RWPE2 (cell line): ENCODE data around the gene GNRHR.

ENCODE experiments used
- ATAC-seq: fragments of 200-7000 bp; cut with Tn5 transposase; 3 replicates; pipeline ENCODE4 v1.9.1; 2021; ENCODE audit warnings: low read depth
- DNase-seq: peaks from one replicate; pipeline ENCODE4 v3.0.0-alpha.2; 2020; ENCODE audit warnings: low spot score
- H3K27ac ChIP-seq: fragments of 450-650 bp; 2 replicates; pipeline ENCODE4 v1.5.1; 2017; ENCODE audit warnings: mild to moderate bottlenecking; ENCODE audit not compliant: poor library complexity, severe bottlenecking
- H3K27me3 ChIP-seq: fragments of 250-450 bp; sonication (Bioruptor Pico); 2 replicates; pipeline ENCODE4 v1.5.1; 2021; ENCODE audit warnings: mild to moderate bottlenecking, moderate library complexity; ENCODE audit not compliant: insufficient read depth, poor library complexity, severe bottlenecking
- H3K36me3 ChIP-seq: fragments of 250-450 bp; sonication (Bioruptor Pico); 2 replicates; pipeline ENCODE4 v1.5.1; 2020; ENCODE audit warnings: low read depth, mild to moderate bottlenecking, moderate library complexity
- H3K4me1 ChIP-seq: fragments of 250-450 bp; sonication (Bioruptor Pico); 2 replicates; pipeline ENCODE4 v1.5.1; 2021; ENCODE audit warnings: mild to moderate bottlenecking, moderate library complexity; ENCODE audit not compliant: insufficient read depth, poor library complexity, severe bottlenecking
- H3K4me3 ChIP-seq: fragments of 250-450 bp; sonication (Bioruptor Pico); 2 replicates; pipeline ENCODE4 v1.5.1; 2021; ENCODE audit warnings: mild to moderate bottlenecking, moderate library complexity; ENCODE audit not compliant: severe bottlenecking
- H3K9me3 ChIP-seq: fragments of 250-450 bp; sonication (Bioruptor Pico); 2 replicates; pipeline ENCODE4 v1.5.1; 2021; ENCODE audit warnings: mild to moderate bottlenecking, moderate library complexity; ENCODE audit not compliant: severe bottlenecking
- TF ChIP-seq, protein P1 (sequence below): fragments of 450-650 bp; IDR thresholded peaks from one replicate; pipeline ENCODE4 v1.5.1; 2017; ENCODE audit warnings: mild to moderate bottlenecking, moderate library complexity; ENCODE audit not compliant: poor library complexity, severe bottlenecking

The GNRHR gene

DNA sequence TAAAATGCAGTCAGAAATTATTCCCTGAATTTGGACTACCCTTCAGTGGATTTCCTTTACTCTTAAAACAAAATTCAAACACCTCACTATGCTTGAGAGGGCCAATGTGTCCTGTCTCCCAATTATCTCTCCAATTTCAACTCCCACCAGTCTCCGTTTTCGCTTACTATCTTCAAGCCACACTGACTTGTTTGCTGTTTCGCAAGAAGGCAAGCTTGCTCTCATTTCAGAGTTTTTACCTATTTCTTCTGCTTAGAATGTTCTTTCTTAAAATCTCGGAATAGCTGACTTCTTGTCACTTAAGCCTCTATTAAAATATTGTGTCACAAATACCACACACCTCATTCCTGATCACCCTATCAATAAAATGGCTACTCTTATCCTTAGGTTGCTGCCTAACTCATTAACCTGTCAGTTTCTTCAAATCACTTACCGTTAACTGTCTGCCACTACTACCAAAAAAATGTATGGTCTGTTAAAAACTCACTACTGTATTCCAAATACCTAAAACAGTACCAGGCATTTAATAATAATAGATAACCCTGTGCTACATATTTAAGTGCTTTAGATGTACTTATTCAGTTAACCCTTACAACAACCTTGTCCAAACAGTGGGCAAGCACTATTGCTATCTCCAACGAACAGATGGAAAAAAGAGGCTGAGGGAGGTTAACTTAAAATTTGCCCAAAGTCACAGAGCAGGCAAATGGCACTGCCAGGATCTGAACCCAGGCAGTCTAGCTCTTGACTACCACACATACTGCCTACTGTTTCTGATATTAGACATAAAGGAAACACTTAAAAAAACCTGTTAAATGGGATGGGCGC lies 56.1 kb downstream of the GNRHR start:
- DNase-seq = no peak
- no peak overlapping the region for H3K4me3 ChIP-seq
- TF ChIP-seq, protein P1, sequence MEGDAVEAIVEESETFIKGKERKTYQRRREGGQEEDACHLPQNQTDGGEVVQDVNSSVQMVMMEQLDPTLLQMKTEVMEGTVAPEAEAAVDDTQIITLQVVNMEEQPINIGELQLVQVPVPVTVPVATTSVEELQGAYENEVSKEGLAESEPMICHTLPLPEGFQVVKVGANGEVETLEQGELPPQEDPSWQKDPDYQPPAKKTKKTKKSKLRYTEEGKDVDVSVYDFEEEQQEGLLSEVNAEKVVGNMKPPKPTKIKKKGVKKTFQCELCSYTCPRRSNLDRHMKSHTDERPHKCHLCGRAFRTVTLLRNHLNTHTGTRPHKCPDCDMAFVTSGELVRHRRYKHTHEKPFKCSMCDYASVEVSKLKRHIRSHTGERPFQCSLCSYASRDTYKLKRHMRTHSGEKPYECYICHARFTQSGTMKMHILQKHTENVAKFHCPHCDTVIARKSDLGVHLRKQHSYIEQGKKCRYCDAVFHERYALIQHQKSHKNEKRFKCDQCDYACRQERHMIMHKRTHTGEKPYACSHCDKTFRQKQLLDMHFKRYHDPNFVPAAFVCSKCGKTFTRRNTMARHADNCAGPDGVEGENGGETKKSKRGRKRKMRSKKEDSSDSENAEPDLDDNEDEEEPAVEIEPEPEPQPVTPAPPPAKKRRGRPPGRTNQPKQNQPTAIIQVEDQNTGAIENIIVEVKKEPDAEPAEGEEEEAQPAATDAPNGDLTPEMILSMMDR = no peak

DNA sequence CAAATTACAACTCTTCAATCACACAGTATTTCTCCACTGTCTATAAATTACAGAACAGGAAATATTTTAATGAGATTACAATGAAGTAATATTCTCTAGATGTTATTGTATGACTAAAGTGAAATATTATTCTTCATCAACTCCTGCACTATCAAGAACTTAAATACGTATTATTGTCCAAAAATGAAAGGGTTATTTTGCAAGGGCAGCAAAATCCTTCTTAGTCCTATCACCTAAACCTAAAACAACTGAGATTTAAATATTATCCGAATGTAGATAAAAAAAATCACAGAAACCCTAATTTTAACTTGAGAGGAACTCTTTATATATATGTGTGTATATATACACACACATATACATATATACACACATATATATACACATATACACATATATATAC lies 58.1 kb downstream of the GNRHR start:
- H3K27ac ChIP-seq = no peak overlapping the region
- no peak for ATAC-seq
- H3K4me3 ChIP-seq = no peak overlapping the region
- TF ChIP-seq, protein P1 = no peak
- H3K36me3 ChIP-seq = peaks cover 62% of the 10 kb centered on the region
- no peak for DNase-seq
- H3K9me3 ChIP-seq = no peaks in the 10 kb centered on the region
- H3K4me1 ChIP-seq = peaks cover 8% of the 10 kb centered on the region
- H3K27me3 ChIP-seq = no peaks in the 10 kb centered on the region

More for the DNA sequence above, 56.1 kb downstream of the GNRHR start:
- no peak for ATAC-seq
- Histone ChIP-seq H3K36me3 (peaks cover 43% of the 10 kb centered on the region), H3K4me1 (peaks cover 20% of the 10 kb centered on the region), H3K27ac (no peak overlapping the region), H3K27me3 (no peaks in the 10 kb centered on the region), H3K9me3 (no peaks in the 10 kb centered on the region)

DNA sequence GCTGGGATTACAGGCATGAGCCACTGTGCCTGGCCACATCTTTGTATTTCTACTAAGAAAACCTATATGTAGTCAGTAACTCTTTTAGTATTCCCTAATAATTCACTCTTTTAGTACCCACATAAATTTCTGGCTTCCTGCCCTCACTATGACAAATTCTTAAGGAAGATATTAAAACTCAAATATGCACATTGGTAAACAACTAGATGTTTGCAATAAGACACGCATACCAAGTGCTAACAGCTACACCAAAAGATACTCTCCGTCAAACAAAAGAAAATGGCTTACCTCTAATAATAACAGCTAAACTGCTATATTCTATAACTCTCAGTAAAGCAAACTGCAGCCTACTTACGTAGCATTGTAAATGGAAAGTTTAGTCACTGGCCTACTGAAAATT lies 59.5 kb downstream of the GNRHR start:
- no peak overlapping the region for H3K4me3 ChIP-seq
- ATAC-seq (no peak), DNase-seq (no peak)
- peaks cover 5% of the 10 kb centered on the region for H3K4me1 ChIP-seq
- H3K36me3 ChIP-seq = peaks cover 76% of the 10 kb centered on the region
- TF ChIP-seq, protein P1 = no peak
- no peaks in the 10 kb centered on the region for H3K27me3 ChIP-seq
- no peaks in the 10 kb centered on the region for H3K9me3 ChIP-seq
- no peak overlapping the region for H3K27ac ChIP-seq

DNA sequence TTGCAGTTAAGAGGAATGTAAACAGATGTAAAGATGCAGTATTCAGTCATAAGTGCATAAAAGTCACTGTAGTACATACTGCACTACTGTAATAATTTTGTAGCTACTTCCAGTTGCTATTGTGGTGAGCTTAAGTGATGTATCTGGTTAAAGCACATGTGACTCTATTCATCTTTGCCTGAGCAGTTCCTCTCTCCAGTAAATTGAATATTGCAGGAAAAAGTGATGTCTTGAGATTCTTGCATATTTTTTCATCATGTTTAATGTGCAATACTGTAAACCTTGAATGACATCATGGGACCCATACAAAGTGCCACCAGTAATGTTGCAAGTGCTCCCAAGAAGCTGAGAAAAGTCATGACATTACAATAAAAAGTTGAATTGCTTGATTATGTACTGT lies 62.9 kb downstream of the GNRHR start:
- Histone ChIP-seq H3K36me3 (peaks cover 83% of the 10 kb centered on the region), H3K9me3 (no peaks in the 10 kb centered on the region), H3K27ac (no peak overlapping the region), H3K4me3 (no peak overlapping the region), H3K4me1 (no peaks in the 10 kb centered on the region), H3K27me3 (no peaks in the 10 kb centered on the region)
- no peak for DNase-seq
- no peak for ATAC-seq
- TF ChIP-seq, protein P1 = no peak
